Natural killer cell (primary cell): ENCODE measurements around the gene RAB6D. TPM values are rescaled to one million over a fixed set of nuclear protein-coding genes. Genes with fewer than 3 reads are reported as not detected.
"Not testable (repeated sequence)": the region's sequence is repeated elsewhere in the genome, so short reads cannot be mapped to it uniquely, and the experiment has no call there.

Source experiments
- ATAC-seq, 3 donors: fragments of 150-1000 bp in 2 of 3; fragments of 200-7000 bp in 1 of 3; cut with Tn5 transposase; 1 replicate in 1 of 3; 2 replicates in 2 of 3; pipeline ENCODE4 v1.10.0; 2021; ENCODE audit warnings: mild to moderate bottlenecking in 2 of 3, moderate library complexity in 2 of 3
- DNase-seq, 2 donors: peaks; one replicate each; pipeline versions ENCODE4 v3.0.0 to v3.0.0-alpha.2; 2013 to 2021; ENCODE audit warnings: mixed read lengths in 1 of 2
- H3K27ac ChIP-seq: one replicate; pipeline ENCODE4 v1.5.1; 2013; ENCODE audit warnings: mild to moderate bottlenecking, low read length
- H3K27me3 ChIP-seq: one replicate; pipeline ENCODE4 v1.6.1; 2013; ENCODE audit warnings: low read length; ENCODE audit not compliant: control insufficient read depth, insufficient read depth
- H3K36me3 ChIP-seq: one replicate; pipeline ENCODE4 v1.6.1; 2013; ENCODE audit warnings: low read length; ENCODE audit not compliant: control insufficient read depth, insufficient read depth
- H3K4me1 ChIP-seq: one replicate; pipeline ENCODE4 v1.6.1; 2013; ENCODE audit warnings: low read length; ENCODE audit not compliant: control insufficient read depth, insufficient read depth
- H3K4me3 ChIP-seq: one replicate; pipeline ENCODE4 v1.5.1; 2013; ENCODE audit warnings: low read length
- H3K9me3 ChIP-seq: one replicate; pipeline ENCODE4 v1.6.1; 2013; ENCODE audit warnings: low read length; ENCODE audit not compliant: control insufficient read depth, insufficient read depth
- H3K27ac Mint-ChIP-seq, 2 donors: one replicate each; pipeline ENCODE4 v1.8.0; 2022; ENCODE audit warnings: mild to moderate bottlenecking in 2 of 2, mixed read lengths in 2 of 2, moderate library complexity in 1 of 2
- H3K27me3 Mint-ChIP-seq, 2 donors: one replicate each; pipeline ENCODE4 v1.8.0; 2022; ENCODE audit warnings: low read depth in 2 of 2, mixed read lengths in 2 of 2
- H3K36me3 Mint-ChIP-seq: one replicate; pipeline ENCODE4 v1.8.0; 2022; ENCODE audit warnings: mixed read lengths
- H3K4me1 Mint-ChIP-seq, 2 donors: one replicate each; pipeline ENCODE4 v1.8.0; 2022; ENCODE audit warnings: mixed read lengths in 2 of 2
- H3K4me3 Mint-ChIP-seq: one replicate; pipeline ENCODE4 v1.8.0; 2022; ENCODE audit warnings: mild to moderate bottlenecking, moderate library complexity, mixed read lengths
- H3K9me3 Mint-ChIP-seq, 2 donors: one replicate each; pipeline ENCODE4 v1.8.0; 2022; ENCODE audit warnings: mixed read lengths in 2 of 2
- WGBS: methylation state at CpG from one replicate; pipeline ENCODE4 v1.1.7; 2013; ENCODE audit warnings: missing lambda C conversion rate; ENCODE audit not compliant: insufficient coverage; 5-methylcytosine and 5-hydroxymethylcytosine counted together
- intact Hi-C: fragments of 100-400 bp; cut with micrococcal nuclease; formaldehyde crosslinking; loops from one replicate; pipeline ENCODE4 v1.14.2; 2022
- total RNA-seq, 4 donors: library from RNA; stranded (reverse); fragments of 120-200 nt in 1 of 4; gene quantifications; one replicate each; pipeline versions ENCODE4 v1.2.3 to v1.2.4, GENCODE V29; 2013 to 2022
- TF ChIP-seq, protein P1 (sequence below): fragments of 200-600 bp; IDR thresholded peaks from one replicate; pipeline ENCODE4 v1.8.0; 2022; ENCODE audit warnings: antibody characterized with exemption

RAB6D gene
- total RNA-seq, 3 donors from 2014 or later (not counting 1 experiment from before 2014, with no cell fraction given): not detected

DNA sequence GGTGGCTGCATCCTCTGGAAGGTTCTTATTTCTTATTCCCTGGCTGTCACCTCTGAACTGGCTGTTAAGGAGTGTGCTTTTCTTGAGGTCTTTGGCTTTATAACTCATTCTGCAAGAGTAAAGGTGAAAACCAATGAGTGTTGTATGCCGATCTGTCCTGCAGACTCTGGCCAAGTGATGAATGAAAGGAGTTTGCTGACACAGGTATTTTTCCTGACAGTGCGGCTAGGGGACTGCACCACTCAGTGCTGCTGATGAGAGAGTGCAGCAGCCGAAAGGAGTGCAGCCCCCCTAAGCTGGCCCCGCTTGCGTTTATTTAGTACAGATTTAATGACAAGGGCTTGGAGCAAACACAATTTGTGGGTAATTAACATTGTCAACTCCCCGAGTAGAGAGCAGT, 41.8 kb downstream of the RAB6D start:
- ATAC-seq: no peak

DNA sequence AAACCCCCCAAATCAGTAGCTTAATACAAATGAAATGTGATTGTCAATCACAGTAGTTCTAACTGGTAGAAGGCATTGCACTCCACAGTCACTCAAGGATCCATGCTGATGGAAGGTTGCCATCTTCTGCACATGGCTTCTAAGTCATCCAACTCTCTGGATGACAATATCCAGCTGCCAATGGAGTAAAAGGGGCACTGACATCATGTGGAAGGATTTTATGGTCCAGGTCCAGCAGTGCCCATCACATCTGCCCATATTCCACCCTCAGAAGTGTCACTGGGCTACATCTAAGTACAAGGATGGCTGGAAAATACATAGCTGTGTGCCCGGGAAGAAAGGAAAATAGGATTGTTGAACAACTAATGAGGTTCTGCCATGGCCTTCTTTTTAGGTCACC, 42.6 kb downstream of the RAB6D start:
- H3K27ac ChIP-seq, intact Hi-C loops, H3K9me3 Mint-ChIP-seq, H3K4me3 ChIP-seq, H3K9me3 ChIP-seq, H3K27ac Mint-ChIP-seq, H3K36me3 Mint-ChIP-seq, H3K4me1 Mint-ChIP-seq, DNase-seq, H3K36me3 ChIP-seq, H3K4me3 Mint-ChIP-seq, H3K4me1 ChIP-seq, ATAC-seq, H3K27me3 ChIP-seq: not testable (repeated sequence)
- no CpG with 5 or more reads among the region's 1 CpG for WGBS
- H3K27me3 Mint-ChIP-seq: peaks cover 4 to 13% of the 10 kb centered on the region in 2 donors

More for the DNA sequence above, 41.8 kb downstream of the RAB6D start:
- WGBS: 77% methylated on average over 6 of the region's 6 CpGs
- Mint-ChIP-seq H3K27ac (no peak overlapping the region), H3K36me3 (no peaks in the 10 kb centered on the region), H3K27me3 (peaks cover 4 to 15% of the 10 kb centered on the region in 2 donors), H3K4me3 (no peak overlapping the region), H3K4me1 (no peaks in the 10 kb centered on the region), H3K9me3 (no peaks in the 10 kb centered on the region)
- intact Hi-C loops: no loop called here
- TF ChIP-seq, protein P1, sequence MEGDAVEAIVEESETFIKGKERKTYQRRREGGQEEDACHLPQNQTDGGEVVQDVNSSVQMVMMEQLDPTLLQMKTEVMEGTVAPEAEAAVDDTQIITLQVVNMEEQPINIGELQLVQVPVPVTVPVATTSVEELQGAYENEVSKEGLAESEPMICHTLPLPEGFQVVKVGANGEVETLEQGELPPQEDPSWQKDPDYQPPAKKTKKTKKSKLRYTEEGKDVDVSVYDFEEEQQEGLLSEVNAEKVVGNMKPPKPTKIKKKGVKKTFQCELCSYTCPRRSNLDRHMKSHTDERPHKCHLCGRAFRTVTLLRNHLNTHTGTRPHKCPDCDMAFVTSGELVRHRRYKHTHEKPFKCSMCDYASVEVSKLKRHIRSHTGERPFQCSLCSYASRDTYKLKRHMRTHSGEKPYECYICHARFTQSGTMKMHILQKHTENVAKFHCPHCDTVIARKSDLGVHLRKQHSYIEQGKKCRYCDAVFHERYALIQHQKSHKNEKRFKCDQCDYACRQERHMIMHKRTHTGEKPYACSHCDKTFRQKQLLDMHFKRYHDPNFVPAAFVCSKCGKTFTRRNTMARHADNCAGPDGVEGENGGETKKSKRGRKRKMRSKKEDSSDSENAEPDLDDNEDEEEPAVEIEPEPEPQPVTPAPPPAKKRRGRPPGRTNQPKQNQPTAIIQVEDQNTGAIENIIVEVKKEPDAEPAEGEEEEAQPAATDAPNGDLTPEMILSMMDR: no peak
- Histone ChIP-seq H3K4me3 (no peak overlapping the region), H3K27me3 (no peaks in the 10 kb centered on the region), H3K4me1 (no peaks in the 10 kb centered on the region), H3K27ac (no peak overlapping the region), H3K36me3 (no peaks in the 10 kb centered on the region), H3K9me3 (no peaks in the 10 kb centered on the region)
- DNase-seq: no peak

DNA sequence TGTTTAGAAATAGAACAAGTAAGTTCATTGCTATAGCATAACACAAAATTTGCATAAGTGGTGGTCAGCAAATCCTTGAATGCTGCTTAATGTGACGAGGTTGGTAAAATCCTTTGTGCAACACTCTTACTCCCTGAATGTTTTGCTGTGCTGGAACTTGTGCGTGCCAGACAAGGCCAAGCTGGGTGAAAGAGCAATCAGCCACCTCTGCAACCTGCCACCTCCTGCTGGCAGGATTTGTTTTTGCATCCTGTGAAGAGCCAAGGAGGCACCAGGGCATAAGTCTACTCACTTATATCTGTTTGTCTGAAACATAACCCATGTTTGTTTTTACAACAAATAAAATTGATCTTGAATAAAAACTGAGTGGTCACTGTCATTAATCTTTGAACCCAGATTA, 53.0 kb downstream of the RAB6D start:
- H3K27me3 ChIP-seq, DNase-seq, ATAC-seq, H3K36me3 Mint-ChIP-seq, H3K4me3 ChIP-seq, H3K27ac ChIP-seq, H3K4me1 ChIP-seq, H3K4me1 Mint-ChIP-seq, H3K4me3 Mint-ChIP-seq, H3K9me3 ChIP-seq, H3K9me3 Mint-ChIP-seq, intact Hi-C loops, H3K36me3 ChIP-seq, H3K27ac Mint-ChIP-seq: not testable (repeated sequence)
- 84% methylated on average over 2 of the region's 2 CpGs for WGBS
- H3K27me3 Mint-ChIP-seq: peaks cover 11 to 35% of the 10 kb centered on the region in 2 donors

Other genes starting within 250 kb of the RAB6D start
- gene POTEE, start 154.6 kb downstream of the RAB6D start, total RNA-seq: under 1 TPM; 0.33 to 0.79 (median 0.50) TPM
- gene TUBA3D, start 112.0 kb upstream of the RAB6D start, total RNA-seq: not detected
- gene MZT2A, start 128.2 kb upstream of the RAB6D start, total RNA-seq: 10 to 100 TPM; 37.7 to 47.0 (median 42.5) TPM
- 1 to 10 TPM in 2 of 3 donors, under 1 TPM in 1; 0.95 to 1.5 (median 1.4) TPM for gene CCDC74A, start 163.7 kb upstream of the RAB6D start, total RNA-seq